Stimulated activated CD4-positive, alpha-beta T cell treated with anti-CD3 and anti-CD28 coated beads, TNF-alpha, amount 100 ng/mL, for 48 hours (primary cell): ENCODE data around the gene BCDIN3D.
"Not testable (repeated sequence)": the region's sequence is repeated elsewhere in the genome, so short reads cannot be mapped to it uniquely, and the experiment has no call there.

Source experiments
- DNase-seq, 3 donors: peaks; one replicate each; pipeline ENCODE4 v3.0.0-alpha.2; 2020; ENCODE audit warnings: low read depth in 3 of 3

Gene BCDIN3D

DNA sequence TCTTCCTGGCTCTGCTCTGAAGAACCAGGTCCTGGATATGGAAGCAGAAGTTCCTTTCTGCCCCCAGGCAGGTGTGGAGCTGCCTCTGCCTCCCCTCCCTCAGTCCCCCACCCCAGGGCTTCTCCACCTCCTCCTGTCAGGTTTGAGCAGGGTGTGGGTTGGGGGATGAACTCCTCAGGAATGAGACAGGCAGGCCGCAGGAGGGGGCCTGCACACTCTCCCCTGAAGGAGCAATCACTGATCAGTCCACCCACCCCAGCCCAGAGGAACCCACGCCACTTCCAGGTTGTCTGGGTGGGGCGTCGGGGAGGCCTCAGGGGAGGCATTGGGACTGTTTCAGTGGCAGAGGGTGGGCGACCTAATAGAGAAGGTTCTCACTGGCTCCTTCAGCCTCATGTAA lies 34.2 kb upstream of the BCDIN3D start:
- DNase-seq, result no peak

DNA sequence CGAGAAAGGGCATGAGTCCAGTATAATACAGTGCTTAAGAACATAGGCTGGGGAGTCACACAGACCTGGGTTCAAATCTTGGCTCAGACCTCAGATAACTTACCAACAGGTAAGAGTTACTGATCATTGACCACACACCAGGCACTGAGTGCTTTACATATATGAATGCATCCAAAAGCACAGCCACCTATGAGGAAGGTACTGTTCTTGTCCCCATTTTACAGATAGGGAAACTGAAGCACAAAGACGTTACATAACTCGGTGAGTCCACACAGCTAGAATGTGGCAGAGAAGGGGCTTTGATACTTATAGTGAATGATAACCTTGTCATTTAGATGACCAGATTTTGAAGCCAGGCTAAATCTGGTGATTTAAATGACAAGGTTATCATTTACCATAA lies 33.2 kb upstream of the BCDIN3D start:
- DNase-seq, result no peak

DNA sequence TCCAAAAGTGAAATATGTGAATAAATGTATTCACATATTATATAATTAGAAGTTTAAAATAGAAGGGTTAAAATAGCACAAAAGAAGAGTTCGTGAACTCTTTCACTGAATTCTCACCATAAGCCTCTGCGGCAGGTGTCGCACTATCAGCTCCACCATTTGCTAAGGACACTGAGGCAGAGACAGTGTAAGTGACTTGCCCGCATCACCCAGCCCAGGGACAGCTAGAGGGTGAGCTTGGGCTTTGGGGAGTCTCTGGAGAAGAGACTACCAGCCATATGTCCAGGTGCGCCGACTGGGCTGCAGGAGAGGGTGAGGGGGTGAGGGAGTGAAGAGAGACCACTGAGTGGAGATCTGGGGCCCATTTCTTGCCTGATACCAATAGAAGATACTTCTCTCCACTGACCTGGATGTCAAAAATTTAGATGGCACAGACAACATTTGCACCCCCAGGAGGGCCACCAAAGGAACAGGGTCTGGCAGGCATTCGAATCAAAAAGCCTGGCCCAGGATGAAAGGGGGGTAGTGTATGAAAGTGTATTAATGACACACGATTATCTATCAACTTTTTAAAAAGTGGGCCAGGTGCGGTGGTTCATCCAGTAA lies 32.3 kb upstream of the BCDIN3D start:
- no peak for DNase-seq

DNA sequence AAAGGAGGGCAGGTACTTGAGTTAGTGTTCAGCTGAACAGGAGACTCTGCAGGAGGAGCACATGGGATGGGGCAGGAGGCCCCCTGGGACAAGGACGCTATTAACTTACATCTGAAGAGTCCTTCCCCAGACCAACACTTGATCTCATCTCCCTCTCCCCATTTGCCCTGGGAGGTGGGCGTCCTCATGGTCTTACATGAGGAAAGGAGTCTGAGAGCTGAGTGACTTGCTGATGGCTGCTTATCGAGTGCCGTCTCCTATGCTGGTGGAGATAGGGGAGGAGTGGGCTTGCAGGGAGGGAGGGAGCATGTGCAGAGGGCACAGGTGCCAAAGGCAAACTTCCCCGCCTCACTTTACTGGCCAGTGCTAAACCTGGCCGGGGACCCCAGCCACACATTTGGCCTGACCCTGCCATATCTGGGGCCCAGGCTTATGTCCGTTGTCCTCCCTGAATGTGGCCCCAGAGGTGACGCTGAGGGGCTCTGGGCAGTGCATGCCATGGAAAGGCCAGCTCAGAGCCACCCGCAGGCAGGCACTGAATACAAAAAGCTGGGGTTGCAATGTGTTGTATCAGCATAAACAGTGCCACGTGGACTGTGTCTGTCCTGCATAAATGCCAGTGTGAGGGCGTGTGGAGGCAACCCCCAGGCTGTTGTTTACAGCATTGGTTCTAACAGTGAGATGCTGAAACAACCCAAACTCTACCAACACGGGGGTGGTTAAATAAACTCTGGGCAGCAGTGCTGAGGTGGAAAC lies 31.4 kb upstream of the BCDIN3D start:
- DNase-seq, result no peak

DNA sequence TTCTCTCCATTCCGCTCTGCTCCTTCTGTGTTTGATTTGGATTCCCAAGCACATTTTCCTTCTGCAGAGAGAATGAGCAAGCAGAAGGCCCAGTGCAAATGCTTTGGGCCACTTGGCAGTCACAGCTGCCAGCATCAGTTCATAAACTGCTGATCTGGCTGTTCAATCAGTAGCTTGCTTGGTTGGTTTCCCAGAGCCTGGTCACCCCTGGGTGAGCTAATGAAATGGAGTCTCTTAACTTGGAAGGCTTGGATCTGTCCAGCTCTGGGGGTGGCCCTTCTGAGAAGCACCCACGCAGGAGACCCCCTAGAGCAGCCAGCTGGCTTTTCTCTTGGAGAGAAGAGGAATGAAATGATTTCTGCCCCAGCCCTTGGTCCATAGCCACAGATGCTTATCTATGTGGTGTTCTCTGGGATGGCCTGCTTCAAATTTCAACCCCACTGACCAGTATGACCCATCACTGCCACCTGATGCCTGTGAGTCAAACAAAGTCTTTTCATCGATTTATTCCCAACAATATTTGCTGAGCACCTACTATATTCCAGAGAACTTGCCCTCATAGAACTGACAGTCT lies 30.5 kb upstream of the BCDIN3D start:
- DNase-seq, result no peak

DNA sequence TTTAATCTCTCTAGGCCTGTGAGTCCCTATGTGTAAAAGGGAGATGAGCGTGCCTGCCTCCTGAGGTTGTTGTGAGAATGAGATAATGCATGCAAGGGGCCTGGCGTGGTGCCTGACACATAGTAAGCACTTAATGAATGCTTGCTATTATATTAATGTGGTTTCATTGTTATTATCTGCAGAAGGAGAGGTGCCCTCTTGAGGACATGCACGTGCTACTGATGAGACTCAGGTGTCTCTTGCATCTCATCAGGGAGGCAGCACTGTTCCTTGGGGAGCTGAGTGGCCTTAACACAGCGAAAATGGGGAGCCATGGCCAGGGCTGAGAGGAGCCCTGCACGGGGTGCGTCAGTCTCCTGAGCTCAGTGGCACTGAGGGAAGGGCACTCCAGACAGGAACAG lies 29.9 kb upstream of the BCDIN3D start:
- DNase-seq, result no peak

DNA sequence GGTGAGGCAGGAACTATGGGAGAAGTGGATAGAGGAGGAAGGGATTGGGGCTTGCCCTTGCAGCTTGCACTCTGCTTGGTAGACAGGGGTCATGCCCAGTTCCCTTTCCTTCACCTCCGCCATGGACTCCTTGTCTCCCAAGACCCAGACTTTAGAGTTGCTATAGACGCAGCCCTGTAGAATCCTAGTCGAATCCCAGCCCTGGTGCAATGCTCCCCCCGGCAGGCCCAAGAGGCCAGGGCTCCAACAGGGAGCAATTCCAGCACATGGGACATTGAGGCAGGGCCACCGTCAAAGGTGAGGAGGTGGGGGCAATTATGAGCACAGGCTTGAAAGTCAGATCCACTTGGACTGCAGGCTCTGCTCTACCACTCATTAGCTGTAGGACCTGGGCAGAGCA lies 29.5 kb upstream of the BCDIN3D start:
- no peak for DNase-seq

DNA sequence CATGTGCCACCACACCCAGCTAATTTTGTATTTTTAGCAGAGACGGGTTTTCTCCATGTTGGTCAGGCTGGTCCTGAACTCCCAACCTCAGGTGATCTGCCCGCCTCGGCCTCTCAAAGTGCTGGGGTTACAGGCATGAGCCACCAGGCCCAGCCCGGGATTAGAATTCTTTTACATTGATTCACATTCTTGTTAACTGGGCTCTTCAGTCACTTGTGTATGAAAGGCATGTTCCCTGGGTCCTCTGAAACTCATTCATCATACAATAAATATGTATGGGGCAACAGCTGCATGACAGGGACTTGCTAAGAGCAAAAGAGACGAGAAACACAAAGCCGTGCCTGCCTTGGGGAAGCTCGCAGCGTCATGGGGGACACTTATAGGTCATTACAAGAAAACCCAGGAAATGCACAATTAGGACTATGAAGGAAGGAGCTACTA lies 28.9 kb upstream of the BCDIN3D start:
- not testable (repeated sequence) for DNase-seq

DNA sequence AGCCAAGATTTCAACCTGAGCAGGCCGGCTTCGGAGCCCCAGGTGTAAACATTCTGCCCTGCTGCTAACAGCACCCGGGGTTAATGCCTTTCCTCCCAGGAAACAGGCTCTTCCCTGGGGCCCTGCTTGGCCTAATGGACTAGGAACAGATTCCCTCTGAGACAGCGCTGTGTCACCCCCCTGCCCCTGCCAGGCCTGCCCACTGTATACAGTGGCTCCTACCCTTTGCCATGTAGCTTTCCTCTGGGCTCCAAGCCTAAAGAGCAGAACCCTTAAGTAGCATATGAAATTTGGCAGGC lies 28.3 kb upstream of the BCDIN3D start:
- no peak for DNase-seq

DNA sequence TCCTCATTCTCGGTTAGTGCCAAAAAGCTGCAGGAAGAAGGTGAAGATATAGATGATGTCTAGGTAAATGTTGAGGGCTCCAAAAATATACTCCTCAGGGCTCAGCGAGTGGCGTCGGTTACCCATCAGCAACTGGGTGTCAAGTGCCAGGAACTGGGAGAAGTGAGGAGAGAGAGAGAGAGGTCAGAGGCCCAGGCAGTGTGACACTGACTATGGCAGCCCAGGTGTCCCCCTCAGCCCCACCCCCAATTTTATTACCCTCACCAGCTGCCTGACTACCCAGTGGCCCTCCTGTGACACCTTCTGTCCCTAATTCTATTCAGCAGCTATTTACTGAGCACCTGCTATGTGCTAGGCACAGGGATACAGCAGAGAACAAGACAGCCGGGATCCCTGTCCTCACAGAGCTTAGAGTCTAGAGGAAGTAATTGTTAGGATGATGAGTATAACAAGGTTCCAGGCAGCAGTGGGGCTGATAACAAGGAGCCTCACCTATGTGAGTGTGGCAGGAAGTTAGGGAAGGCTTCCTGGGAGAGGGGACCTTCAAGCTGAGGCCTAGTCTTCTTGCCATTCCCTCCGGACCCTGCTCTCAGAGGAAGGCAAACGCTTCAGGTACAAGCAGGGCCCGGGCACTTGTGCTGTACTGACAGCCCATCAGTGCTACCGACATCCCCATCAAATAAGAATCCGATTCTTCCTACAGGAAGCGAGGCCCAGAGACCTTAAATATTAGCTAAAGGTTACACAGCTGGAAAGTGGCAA lies 27.8 kb upstream of the BCDIN3D start:
- DNase-seq, result no peak

DNA sequence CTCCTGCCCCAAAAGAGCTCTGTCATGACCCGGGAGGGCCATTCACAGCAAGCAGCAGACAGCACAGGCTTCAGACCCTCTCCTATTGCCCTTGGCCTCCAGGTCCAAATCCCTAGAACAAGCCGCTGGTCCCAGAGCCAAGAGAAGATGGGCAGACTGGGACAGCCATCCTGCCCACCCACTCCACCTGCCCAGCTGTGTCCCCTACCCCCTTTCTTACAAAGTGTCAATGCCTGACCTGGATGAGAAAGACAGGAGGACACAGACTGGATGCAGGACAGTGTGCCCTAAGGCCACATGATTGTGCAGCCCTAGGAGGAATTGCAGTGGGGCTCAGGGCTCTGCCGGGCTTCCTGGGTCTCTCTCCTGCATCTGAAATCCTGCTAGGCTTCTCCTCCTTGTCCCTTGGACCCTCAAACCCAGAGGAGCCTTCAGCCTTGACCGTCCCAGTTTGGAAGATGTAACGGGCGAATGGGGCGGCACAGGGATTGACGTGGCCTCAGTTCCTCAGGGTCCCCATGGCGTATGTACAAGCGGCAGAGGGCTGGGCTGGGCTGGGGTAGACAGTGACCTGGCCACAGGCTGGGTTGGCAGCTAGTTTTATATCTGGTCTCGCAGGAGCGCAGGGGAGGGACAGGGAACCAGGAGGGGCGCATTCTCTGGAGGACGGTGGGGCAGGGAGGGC lies 27.1 kb upstream of the BCDIN3D start:
- DNase-seq, result no peak

DNA sequence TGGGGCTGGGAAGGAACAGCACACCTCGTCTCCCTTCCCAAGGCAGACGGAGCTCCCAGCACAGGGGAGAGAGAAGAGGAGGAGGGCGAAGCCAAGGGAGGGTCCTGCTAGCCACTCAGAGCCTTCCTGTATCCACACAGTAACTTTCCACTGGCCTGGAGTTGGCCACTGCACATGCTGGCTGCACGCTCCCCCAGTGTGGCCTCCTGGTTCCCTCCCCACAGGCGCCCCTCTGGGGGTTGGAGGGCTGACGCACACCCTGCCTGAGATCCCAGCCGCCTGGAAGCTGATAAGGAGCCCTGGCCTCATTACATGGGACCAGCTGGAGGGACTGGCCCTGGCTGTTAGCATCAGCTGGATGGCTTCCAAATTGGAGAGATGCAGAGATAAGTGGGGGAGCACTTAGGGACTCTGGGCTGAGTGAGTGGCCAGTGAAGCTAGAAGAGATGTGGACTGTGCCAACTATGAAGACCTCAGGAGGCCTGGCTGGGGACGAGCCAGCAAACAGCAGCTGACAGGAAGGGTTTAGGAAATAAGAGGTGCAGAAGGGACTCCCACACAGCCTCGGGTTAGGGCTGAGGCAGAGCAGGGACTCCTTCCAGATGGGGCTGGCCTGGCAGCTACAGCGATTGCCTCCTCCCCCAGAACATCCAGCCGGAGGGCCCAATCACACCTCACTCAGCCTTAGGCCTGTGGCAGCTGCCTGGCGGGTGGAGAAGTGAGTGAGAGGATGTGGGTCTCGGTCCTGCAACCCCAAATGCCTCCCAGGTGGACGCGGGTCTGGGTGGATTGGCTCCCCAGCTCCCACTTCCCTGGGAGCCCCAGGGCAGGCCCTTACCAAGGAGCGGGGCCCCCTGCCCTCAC lies 26.3 kb upstream of the BCDIN3D start:
- DNase-seq, result no peak

DNA sequence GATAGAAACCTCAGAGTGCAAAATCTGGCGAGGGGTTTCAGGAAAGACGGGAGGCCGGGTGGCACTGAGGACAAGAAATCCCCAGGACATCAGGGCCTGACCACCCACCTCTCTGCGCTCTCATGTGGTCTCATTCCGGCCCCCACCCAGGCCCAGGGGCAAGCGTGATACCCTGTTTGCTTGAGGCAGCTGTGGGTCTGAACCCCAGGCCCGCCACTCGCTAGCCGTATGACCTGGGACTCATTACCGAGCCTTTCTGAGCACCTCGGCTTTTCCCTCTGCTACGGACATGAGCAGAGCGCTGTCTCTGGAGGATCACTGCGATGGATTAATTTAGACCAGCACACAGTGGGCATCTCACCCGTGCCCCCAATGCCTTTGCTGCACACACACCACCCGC lies 25.5 kb upstream of the BCDIN3D start:
- no peak for DNase-seq

DNA sequence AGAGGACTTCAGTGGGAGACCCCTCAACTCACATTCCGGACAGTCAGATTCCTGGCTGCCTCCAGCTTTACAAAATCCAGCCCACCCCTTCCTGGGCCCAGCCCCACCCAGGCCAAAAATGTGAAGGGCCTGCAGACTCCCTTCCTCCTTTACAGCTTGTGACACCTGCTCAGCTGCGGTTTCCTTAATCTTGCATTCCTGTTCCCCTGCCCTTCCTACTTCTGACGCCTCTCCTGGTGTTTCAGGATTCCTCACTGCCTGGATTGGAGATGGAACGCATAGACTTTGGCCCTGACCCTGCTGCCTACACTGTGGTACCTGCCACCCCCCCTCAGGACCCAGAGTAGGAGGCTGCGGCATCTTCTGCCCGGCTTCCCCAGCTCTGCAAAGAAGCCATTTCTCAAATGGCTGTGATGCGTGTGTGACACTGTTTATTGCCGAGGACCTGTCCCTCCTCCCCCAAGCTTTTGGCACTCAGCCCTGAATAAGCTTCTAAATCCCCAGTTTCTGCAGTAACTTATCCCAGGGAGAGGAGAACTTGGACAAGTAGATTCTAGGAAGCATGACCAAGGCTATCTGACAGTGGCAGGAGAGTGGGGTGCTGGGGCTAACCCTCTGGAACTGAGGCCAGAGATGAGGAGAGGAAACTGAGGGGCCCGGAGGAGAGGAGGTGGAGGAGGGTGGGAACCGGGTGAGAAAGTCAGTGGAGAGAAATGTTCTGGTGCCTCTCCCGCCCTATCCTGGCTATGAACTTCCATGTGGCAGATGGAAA lies 24.9 kb upstream of the BCDIN3D start:
- DNase-seq, result no peak

DNA sequence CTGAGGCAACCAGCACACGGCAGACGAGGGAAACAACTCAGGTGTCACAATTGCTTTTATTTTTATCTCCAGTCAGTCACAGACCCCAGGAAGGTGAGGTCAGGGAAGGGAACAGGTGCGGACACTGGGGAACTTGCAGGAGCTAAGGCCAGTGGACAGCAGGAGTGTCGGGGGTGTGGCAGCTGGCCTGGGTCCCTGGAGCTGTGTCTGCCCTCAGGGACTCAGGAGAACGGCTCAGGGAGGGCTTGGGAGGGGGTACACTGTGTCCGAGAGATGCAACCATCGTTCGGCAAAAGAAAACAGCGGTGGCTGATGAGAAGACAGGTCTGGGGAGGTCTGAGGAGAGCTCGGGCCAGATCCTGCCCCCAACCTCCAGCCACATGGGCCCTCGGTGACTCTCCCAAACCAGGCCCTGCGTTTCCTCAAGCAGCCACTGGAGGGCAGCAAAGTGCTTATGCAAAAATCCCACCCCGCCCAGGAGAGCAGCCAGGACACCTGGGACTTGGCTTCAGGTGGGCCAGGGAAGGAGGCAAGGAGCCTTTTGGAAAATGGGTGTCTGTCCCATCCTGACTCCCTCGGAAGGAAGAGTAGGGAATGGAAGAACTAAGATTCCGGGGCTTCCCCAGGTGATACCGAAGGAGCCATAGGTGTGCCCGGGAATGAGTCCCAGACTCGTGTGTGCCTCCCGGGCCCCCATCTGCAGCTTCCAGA lies 24.1 kb upstream of the BCDIN3D start:
- DNase-seq, result peak; percentile 45 to 64 (median 56)

DNA sequence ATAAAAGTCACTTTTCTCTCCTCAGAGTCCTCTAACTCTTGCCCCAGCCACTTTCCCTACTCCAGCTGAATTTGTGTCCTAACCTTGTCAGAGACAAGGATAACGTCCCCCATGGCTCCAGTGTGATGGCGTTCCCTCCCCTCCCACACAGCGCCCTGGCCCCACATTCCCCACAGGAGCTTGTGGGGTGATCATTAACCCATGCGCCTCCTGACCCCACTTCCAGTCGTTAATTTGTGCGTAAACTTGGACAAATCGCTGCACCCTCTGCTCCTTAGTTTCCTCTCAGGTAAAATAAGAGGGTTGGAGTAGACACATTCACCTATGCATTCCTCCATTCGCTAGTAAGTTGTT lies 22.9 kb upstream of the BCDIN3D start:
- no peak for DNase-seq

DNA sequence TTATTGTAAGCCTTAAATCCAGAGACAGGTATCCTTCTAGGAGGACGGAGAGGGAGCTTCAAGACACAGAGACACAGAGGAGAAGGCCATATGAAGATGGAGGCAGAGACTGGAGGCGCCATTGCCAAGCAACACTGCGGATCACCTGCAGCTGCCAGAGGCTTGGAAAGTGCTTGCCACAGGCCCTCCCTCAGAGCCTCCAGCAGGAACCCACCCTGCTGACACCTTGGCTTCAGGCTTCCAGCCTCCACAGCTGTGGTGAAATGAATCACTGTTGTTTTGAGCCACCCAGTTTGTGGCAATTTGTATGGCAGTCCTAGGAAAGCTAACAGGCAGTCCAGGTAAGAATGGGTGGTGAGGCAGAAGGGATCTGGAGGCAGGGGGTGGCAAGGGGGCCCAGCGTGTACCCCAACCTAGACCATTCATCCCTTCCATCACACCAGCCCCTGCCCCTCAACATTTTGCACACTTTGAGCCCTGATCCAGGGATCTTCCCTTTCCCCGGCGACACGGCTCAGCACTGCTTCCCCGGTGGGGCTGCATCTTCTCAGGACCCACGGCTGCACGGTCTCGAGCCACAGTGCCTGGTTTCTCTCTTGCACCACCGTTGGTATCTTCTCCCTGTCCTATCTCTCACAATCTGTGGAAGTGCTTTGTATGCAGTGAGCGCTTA lies 22.3 kb upstream of the BCDIN3D start:
- no peak for DNase-seq

DNA sequence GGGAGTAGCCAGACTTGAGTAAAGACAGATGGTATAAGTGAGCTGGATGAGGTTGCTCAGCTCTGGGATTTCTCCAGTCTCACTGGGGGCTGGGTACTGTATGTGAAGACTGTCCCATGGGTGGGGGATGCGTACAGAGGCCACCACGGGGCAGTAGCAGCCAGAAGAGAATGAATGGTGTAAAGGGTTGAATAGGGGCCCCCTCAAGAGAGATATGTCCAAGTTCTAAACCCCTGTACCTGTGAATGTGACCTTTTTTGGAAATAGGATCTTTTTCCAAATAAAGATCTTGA lies 21.8 kb upstream of the BCDIN3D start:
- DNase-seq, result no peak

DNA sequence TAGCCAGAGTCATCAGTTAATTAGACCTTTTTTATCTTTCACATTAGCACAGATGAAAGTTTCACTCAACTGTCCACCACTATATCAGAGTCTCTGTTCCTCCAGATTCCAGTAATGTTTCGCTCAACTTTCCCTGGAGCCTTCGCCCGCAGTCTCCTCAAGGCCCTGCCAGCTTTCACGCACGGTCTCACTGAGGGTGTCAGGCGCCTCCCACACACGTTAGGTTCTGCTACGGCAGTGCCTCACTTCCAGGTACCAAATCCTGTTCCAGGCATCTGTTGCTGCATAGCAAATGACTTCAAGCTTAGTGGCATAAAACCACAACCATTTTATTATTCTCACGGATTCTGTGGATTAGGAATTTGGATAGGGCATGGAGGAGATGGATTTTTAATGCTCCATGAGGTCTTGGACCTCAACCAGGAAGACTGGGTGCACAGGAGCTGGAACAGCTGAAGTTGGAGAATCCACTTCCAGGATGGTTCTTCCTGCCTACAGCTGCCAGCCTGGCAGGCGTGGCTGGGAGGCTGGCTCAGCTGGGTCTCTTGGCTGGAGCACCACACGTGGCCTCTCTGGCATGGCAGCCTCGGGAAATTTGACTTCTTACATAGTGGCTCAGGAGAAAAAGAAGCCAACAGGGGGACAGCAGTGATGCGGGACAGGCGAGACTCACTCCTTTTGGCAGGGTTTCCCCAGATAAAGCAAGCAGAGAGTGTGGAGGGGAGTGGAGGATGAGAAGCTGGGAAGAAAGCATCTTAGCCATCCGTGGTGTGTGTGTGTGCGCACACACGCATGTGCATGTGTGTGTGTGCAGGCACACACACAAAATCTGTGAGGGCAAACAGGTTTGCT lies 21.3 kb upstream of the BCDIN3D start:
- DNase-seq, result no peak
